COLO668 (cell line): ENCODE data around the gene SEMA4B.

ENCODE experiments used
- DNase-seq: peaks from one replicate; lab custom pipeline; 2025; ENCODE audit not compliant: unreplicated experiment; lab: John Stamatoyannopoulos, UW

Gene SEMA4B

GRCh38 chr15:90205050-90205848, 4.1 kb downstream of the SEMA4B start:
- no peak for DNase-seq

DNA sequence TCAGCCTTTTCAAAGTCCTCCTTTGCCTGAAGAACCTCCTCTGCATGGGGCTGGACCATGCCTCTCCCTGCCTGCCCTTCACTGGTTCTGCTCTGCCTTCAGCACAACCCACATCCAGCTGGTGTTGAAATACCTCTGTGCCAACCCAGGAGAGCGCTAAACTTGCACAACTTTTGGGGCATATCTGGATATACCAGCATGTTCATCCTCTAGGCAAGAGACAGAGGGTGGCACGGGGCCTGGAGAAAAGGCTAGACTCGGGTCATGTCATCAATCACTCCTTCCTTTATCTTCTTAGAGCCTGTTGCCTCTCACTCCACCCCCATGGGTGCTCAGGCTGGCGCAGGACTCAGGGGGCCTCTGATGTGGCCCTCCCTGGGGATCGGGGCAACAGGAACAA, 4.8 kb downstream of the SEMA4B start:
- no peak for DNase-seq

- no peak for DNase-seq
Measured at GRCh38 chr15:90207252-90207651, 6.1 kb downstream of the SEMA4B start.

GRCh38 chr15:90208356-90208755, 7.2 kb downstream of the SEMA4B start:
- DNase-seq, result no peak

DNA sequence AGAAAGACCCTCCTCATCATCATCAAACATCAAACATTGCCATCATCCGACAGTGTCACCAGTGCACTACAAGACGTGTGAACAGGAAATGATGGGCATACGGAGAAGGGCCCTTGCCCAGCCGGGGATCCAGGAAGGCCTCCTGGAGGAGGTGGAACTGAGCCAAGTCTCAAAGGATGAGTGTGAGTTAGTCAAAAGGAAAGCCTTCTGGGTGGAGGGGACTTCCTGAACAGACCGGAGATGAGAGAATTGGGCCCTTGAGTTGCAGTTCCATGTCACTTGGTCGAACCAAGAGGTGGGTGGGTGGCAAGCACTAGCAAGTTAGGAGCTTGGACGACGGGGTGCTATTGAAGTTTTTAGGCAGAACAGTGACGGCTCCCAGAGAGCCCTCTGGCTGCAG, 8.5 kb downstream of the SEMA4B start:
- DNase-seq, result no peak

DNA sequence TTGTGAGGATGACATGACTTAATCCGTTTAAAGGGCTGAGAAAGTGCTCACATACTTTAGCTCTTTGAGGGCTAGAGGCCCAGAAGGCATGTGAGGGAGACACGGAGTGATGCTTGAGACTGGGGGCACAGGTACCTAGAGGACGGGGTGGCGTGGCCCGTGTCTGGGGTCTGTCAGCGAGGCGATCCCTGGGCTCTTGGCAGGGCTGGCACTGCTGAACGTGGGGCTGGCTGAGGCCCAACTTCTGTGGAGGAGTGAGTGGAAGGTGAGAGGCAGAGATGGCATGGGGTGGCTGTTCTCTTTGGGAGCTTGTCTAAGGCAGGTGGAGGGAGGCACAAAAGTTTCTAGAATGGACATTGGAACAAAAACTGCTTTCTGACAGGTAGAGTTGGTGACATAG, 9.5 kb downstream of the SEMA4B start:
- no peak for DNase-seq

DNA sequence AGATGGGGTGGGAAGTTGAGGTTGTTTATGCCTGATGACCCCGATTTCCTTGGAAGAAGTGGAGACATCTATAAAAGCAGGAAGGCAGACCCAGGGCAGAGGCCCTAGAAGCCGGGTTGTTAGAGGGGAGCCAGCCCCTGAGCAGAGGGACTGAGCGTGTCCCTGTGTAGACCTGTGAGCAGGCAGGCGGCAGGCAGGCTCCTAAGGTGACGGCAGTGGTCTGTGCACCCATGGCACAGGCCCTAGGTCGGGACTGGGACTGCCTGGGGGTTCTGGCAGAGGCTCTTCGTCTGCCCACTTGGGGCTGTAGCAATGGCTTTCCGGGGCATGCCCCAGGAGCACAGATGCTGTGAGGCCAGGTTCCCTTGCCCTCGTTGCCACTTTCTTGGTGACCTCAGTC, 9.9 kb downstream of the SEMA4B start:
- no peak for DNase-seq

GRCh38 chr15:90211440-90212143, 10.5 kb downstream of the SEMA4B start:
- DNase-seq, result no peak

GRCh38 chr15:90212221-90213098, 11.3 kb downstream of the SEMA4B start:
- no peak for DNase-seq

GRCh38 chr15:90213122-90213817, 12.1 kb downstream of the SEMA4B start:
- no peak for DNase-seq

DNA sequence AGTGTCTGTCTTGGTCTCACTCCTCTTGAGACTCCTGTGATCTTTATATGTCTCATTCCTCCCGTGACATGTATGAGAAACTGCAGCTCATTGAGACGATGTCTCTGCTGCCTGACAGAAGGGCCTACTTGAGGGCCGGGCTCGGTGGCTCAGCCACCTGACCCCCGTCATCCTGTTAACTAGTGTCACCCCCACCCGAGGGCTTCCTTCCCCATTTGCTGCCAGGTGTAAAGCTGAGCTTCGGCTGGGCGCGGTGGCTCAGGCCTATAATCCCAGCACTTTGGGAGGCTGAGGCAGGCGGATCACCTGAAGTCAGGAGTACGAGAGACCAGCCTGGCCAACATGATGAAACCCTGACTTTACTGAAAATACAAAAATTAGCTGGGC, 12.7 kb downstream of the SEMA4B start:
- no peak for DNase-seq

GRCh38 chr15:90214553-90215196, 13.5 kb downstream of the SEMA4B start:
- DNase-seq, result no peak

DNA sequence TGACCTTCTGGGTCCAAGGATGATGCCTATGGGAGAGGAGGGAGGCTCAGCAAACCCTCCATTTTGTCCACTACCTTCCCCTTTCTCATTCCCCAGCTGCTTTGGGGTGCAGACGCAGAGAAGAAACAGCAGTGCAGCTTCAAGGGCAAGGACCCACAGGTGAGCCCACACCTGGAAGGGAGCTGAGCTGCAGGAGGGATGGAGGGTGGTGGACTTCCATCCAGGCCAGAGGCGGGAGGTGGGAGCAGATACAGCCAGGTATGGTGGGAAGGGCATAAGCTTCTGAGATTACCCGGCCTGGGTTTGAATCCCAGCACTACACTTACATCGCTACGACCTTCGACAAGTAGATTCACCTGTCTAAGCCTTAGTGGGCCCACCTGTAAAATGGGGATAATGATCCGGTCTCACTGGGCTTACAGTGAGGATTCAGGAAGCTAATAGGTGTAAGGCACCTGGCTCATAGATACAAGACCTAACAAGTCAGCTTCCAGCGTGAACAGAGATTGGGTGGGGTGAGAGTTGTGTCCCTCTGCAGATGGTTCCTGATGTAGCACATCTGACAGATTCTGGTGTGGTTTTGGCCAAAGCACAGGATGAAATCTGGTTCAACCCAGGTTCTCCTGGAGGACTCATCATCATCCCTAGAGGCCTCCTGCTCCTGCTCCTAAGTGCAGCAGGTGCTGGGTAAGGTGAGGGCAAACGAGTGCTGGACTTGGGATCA, 16.7 kb downstream of the SEMA4B start:
- DNase-seq, result no peak

DNA sequence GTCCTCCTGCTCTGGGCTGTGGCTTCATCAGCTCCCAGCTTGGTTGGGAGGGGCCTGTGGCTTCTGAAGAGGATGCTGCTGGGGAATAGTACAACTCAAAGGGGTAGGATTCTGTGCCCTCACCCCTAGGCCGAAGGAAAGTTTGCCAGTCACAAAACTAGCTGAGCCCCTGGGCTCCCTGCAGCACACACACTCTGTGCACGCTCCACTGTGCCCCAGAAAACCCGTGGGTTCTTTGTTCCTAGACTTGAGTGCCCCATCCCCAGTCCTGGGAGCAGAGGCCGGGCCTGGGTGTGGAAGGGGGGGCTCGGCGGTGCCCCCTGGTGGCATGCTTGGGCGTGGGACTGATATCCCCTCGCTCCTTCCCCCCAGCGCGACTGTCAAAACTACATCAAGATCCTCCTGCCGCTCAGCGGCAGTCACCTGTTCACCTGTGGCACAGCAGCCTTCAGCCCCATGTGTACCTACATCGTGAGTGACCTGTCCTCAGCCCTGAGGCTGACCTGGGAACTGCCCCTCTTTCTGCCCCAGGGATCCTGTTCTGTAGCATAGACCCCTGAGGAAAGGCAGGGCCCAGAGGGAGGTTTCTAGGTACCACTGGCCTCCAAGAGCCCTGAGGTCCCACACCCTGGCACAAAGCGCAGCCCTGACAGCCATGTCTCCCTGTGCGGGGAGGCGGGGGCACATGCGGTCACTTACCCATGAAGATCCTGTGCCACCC, 18.5 kb downstream of the SEMA4B start:
- DNase-seq, result peak; percentile 47

- DNase-seq, result peak; percentile 72
Measured at GRCh38 chr15:90221246-90221900, 20.2 kb downstream of the SEMA4B start.

GRCh38 chr15:90222547-90222946, 21.4 kb downstream of the SEMA4B start:
- no peak for DNase-seq

GRCh38 chr15:90223441-90224165, 22.5 kb downstream of the SEMA4B start:
- DNase-seq, result no peak

- no peak for DNase-seq
Measured at GRCh38 chr15:90225047-90225446, 23.9 kb downstream of the SEMA4B start.
